Activated CD4-positive, alpha-beta T cell treated with anti-CD3 and anti-CD28 coated beads for 36 hours (primary cell): ENCODE results near the gene RPUSD1. TPM values are rescaled to one million over a fixed set of nuclear protein-coding genes. Genes with fewer than 3 reads are reported as not detected.

Experiments
- ATAC-seq: fragments of 200-7000 bp; cut with Tn5 transposase; one replicate; pipeline ENCODE4 v1.10.0; 2021; ENCODE audit warnings: mild to moderate bottlenecking, moderate library complexity
- CTCF ChIA-PET: fragments of 350-600 bp; sonication (Branson Sonifier 250); formaldehyde crosslinking; loops from one replicate; lab custom pipeline; 2021; ENCODE audit warnings: antibody characterized with exemption; lab: Charles Lee
- POLR2A ChIA-PET: fragments of 350-600 bp; sonication (Branson Sonifier 250); formaldehyde crosslinking; loops from one replicate; lab custom pipeline; 2021; ENCODE audit warnings: antibody characterized with exemption, inconsistent platforms; lab: Charles Lee
- DNase-seq: peaks from one replicate; pipeline ENCODE4 v3.0.0-alpha.2; 2020
- H3K27ac Mint-ChIP-seq: one replicate; pipeline ENCODE4 v1.8.0; 2021; ENCODE audit warnings: mixed read lengths
- H3K27me3 Mint-ChIP-seq: one replicate; pipeline ENCODE4 v1.8.0; 2021; ENCODE audit warnings: mixed read lengths
- H3K36me3 Mint-ChIP-seq: one replicate; pipeline ENCODE4 v1.8.0; 2021; ENCODE audit warnings: low read depth, mixed read lengths
- H3K4me1 Mint-ChIP-seq: one replicate; pipeline ENCODE4 v1.8.0; 2021; ENCODE audit warnings: mixed read lengths
- H3K4me3 Mint-ChIP-seq: one replicate; pipeline ENCODE4 v1.8.0; 2021; ENCODE audit warnings: mild to moderate bottlenecking, moderate library complexity, mixed read lengths
- H3K9me3 Mint-ChIP-seq: one replicate; pipeline ENCODE4 v1.8.0; 2021; ENCODE audit warnings: low read depth, mixed read lengths
- intact Hi-C, 2 experiments: fragments of 100-400 bp; cut with DNase I in 1 of 2; cut with micrococcal nuclease in 1 of 2; formaldehyde crosslinking; loops; one replicate each; pipeline versions ENCODE4 v1.14.2 to v1.15.1; 2022 to 2024; cut with DNase I, micrococcal nuclease
- microRNA-seq: library from miRNA; unstranded; fragments of <30 nt; microRNA quantifications from one replicate; pipeline ENCODE4 v1.2.0, GENCODE V29; 2021; ENCODE audit warnings: borderline replicate concordance
- total RNA-seq, 2 experiments: library from RNA; stranded (reverse); gene quantifications; one replicate each; pipeline ENCODE4 v1.2.3, GENCODE V29; 2021

Gene RPUSD1
- total RNA-seq, 2 experiments from 2014 or later = 16.3 to 17.5 TPM

- peak overlapping the region; percentile 76 for H3K4me3 Mint-ChIP-seq
- ChIA-PET CTCF (interaction anchor here (0.7 to 2.3 kb wide), 7 partner anchors 16 to 513 kb away, joined by 3 to 7 read pairs (median 3); partner anchors contain the start of gene ANTKMT), POLR2A (no interaction called here)
- peaks cover 10% of the 10 kb centered on the region for H3K36me3 Mint-ChIP-seq
- H3K9me3 Mint-ChIP-seq = no peaks in the 10 kb centered on the region
- H3K27ac Mint-ChIP-seq = no peak overlapping the region
- ATAC-seq (no peak), DNase-seq (no peak)
- no peaks in the 10 kb centered on the region for H3K27me3 Mint-ChIP-seq
- intact Hi-C loops = loop anchor here (2.0 kb wide), 3 partner anchors 20 to 152 kb away; partner anchors contain the start of gene ANTKMT (in 2 of the 2)
- H3K4me1 Mint-ChIP-seq = peaks cover 26% of the 10 kb centered on the region
These were observed 47.8 kb downstream of the RPUSD1 start for GRCh38 chr16:740459-740763.

- H3K9me3 Mint-ChIP-seq = no peaks in the 10 kb centered on the region
- peak overlapping the region; percentile 76 for H3K4me3 Mint-ChIP-seq
- H3K4me1 Mint-ChIP-seq = peaks cover 30% of the 10 kb centered on the region
- POLR2A ChIA-PET = no interaction called here
- H3K36me3 Mint-ChIP-seq = peaks cover 15% of the 10 kb centered on the region
- no peak overlapping the region for H3K27ac Mint-ChIP-seq
- DNase-seq = no peak
- CTCF ChIA-PET = interaction anchor here (0.7 to 2.3 kb wide), 6 partner anchors 17 to 83 kb away, joined by 3 to 7 read pairs (median 4); partner anchors contain the start of gene ANTKMT
- intact Hi-C loops = loop anchor here (2.0 kb wide), 3 partner anchors 19 to 151 kb away; partner anchors contain the start of gene ANTKMT (in 2 of the 2)
- no peak for ATAC-seq
- no peaks in the 10 kb centered on the region for H3K27me3 Mint-ChIP-seq
These were observed 48.4 kb downstream of the RPUSD1 start for GRCh38 chr16:739560-740458.

- no peaks in the 10 kb centered on the region for H3K27me3 Mint-ChIP-seq
- H3K4me1 Mint-ChIP-seq = peaks cover 30% of the 10 kb centered on the region
- no peak overlapping the region for H3K27ac Mint-ChIP-seq
- H3K4me3 Mint-ChIP-seq = no peak overlapping the region
- no peak for ATAC-seq
- intact Hi-C loops = loop anchor here in 1 of 2 experiments (1.0 kb wide), 2 partner anchors 16 to 22 kb away; partner anchors contain the start of genes ANTKMT and METRN
- CTCF ChIA-PET = interaction anchor here (1.1 to 2.1 kb wide), 3 partner anchors 17 to 69 kb away, joined by 3 to 15 read pairs (median 7); partner anchors contain the start of genes ANTKMT and RHOT2
- H3K36me3 Mint-ChIP-seq = peaks cover 27% of the 10 kb centered on the region
- no peak for DNase-seq
- H3K9me3 Mint-ChIP-seq = no peaks in the 10 kb centered on the region
- POLR2A ChIA-PET = no interaction called here
These were observed 51.2 kb downstream of the RPUSD1 start for GRCh38 chr16:736936-737481.

GRCh38 chr16:735982-736453 lies 52.2 kb downstream of the RPUSD1 start:
- ChIA-PET CTCF (interaction anchor here (0.6 to 2.1 kb wide), 5 partner anchors 9 to 76 kb away, joined by 3 to 15 read pairs (median 3); partner anchors contain the start of genes ANTKMT and RHOT2), POLR2A (interaction anchor here (1.3 kb wide), 1 partner anchor 52 kb away, joined by 4 read pairs; the partner anchor contains the start of genes CHTF18 and RPUSD1)
- peaks cover 30% of the 10 kb centered on the region for H3K4me1 Mint-ChIP-seq
- DNase-seq (peak; percentile 89), ATAC-seq (peak; percentile 90)
- H3K4me3 Mint-ChIP-seq = peak overlapping the region; percentile 33
- peak overlapping the region; percentile 59 for H3K27ac Mint-ChIP-seq
- intact Hi-C loops = loop anchor here in 1 of 2 experiments (1.0 kb wide), 2 partner anchors 15 to 21 kb away; partner anchors contain the start of genes ANTKMT and METRN
- peaks cover 27% of the 10 kb centered on the region for H3K36me3 Mint-ChIP-seq
- no peaks in the 10 kb centered on the region for H3K27me3 Mint-ChIP-seq
- no peaks in the 10 kb centered on the region for H3K9me3 Mint-ChIP-seq

GRCh38 chr16:734981-735881 lies 53.0 kb downstream of the RPUSD1 start:
- peaks cover 30% of the 10 kb centered on the region for H3K4me1 Mint-ChIP-seq
- H3K27ac Mint-ChIP-seq = peak overlapping the region; percentile 49
- DNase-seq (peak; percentile 36), ATAC-seq (no peak)
- H3K36me3 Mint-ChIP-seq = peaks cover 27% of the 10 kb centered on the region
- CTCF ChIA-PET = interaction anchor here (0.6 to 2.1 kb wide), 4 partner anchors 8 to 33 kb away, joined by 3 to 15 read pairs (median 5); partner anchors contain the start of gene ANTKMT
- intact Hi-C loops = loop anchor here in 1 of 2 experiments (5.0 kb wide), 1 partner anchor 577 kb away; no protein-coding TSS in a partner anchor
- H3K9me3 Mint-ChIP-seq = no peaks in the 10 kb centered on the region
- POLR2A ChIA-PET = interaction anchor here (1.3 kb wide), 1 partner anchor 53 kb away, joined by 4 read pairs; the partner anchor contains the start of genes CHTF18 and RPUSD1
- H3K27me3 Mint-ChIP-seq = no peaks in the 10 kb centered on the region
- no peak overlapping the region for H3K4me3 Mint-ChIP-seq

Small RNA genes lying within 50 kb of the gene (microRNA-seq; reads per million reads assigned to microRNA genes)
- gene MIR662 = not detected

Other genes with a start within 250 kb of the RPUSD1 start
- not detected for gene PRR35, start 228.0 kb downstream of the RPUSD1 start, total RNA-seq
- gene NHLRC4, start 221.4 kb downstream of the RPUSD1 start, total RNA-seq = under 1 TPM; 0.19 to 0.87 TPM
- gene PIGQ, start 218.4 kb downstream of the RPUSD1 start, total RNA-seq = 10 to 100 TPM; 24.2 to 24.7 TPM
- gene RAB40C, start 198.3 kb downstream of the RPUSD1 start, total RNA-seq = 1 to 10 TPM; 8.9 to 9.6 TPM
- 1 to 10 TPM in 1 of 2 experiments, under 1 TPM in 1; 0.74 to 1.1 TPM for gene WFIKKN1, start 157.4 kb downstream of the RPUSD1 start, total RNA-seq
- 100 to 1,000 TPM; 116 to 127 TPM for gene METTL26, start 152.1 kb downstream of the RPUSD1 start, total RNA-seq
- 10 to 100 TPM; 28.5 to 44.0 TPM for gene MCRIP2, start 146.6 kb downstream of the RPUSD1 start, total RNA-seq
- gene WDR90, start 139.0 kb downstream of the RPUSD1 start, total RNA-seq = 10 to 100 TPM; 43.6 to 55.9 TPM
- 100 to 1,000 TPM; 123 to 130 TPM for gene RHOT2, start 120.2 kb downstream of the RPUSD1 start, total RNA-seq
- under 1 TPM; 0.40 to 0.59 TPM for gene RHBDL1, start 112.7 kb downstream of the RPUSD1 start, total RNA-seq
- gene STUB1, start 108.0 kb downstream of the RPUSD1 start, total RNA-seq = 10 to 100 TPM; 61.1 to 67.0 TPM
- gene JMJD8, start 104.0 kb downstream of the RPUSD1 start, total RNA-seq = 10 to 100 TPM; 26.1 to 31.4 TPM
- 10 to 100 TPM; 18.4 to 23.1 TPM for gene WDR24, start 98.0 kb downstream of the RPUSD1 start, total RNA-seq
- gene FBXL16, start 82.6 kb downstream of the RPUSD1 start, total RNA-seq = 1 to 10 TPM; 6.1 to 6.8 TPM
- gene METRN, start 73.3 kb downstream of the RPUSD1 start, total RNA-seq = 10 to 100 TPM; 11.1 to 13.3 TPM
- 10 to 100 TPM; 13.3 to 27.0 TPM for gene ANTKMT, start 67.2 kb downstream of the RPUSD1 start, total RNA-seq
- 1 to 10 TPM; 1.8 to 2.4 TPM for gene CCDC78, start 61.9 kb downstream of the RPUSD1 start, total RNA-seq
- gene HAGHL, start 61.3 kb downstream of the RPUSD1 start, total RNA-seq = 10 to 100 TPM; 10.0 to 11.7 TPM
- gene CIAO3, start 47.4 kb downstream of the RPUSD1 start, total RNA-seq = 10 to 100 TPM; 28.3 to 31.9 TPM
- not detected for gene MSLN, start 27.6 kb downstream of the RPUSD1 start, total RNA-seq
- 100 to 1,000 TPM in 1 of 2 experiments, 10 to 100 TPM in 1; 82.2 to 105 TPM for gene CHTF18, start 239 bp upstream of the RPUSD1 start, total RNA-seq
- not detected for gene GNG13, start 12.4 kb upstream of the RPUSD1 start, total RNA-seq
- 10 to 100 TPM in 1 of 2 experiments, 1 to 10 TPM in 1; 9.5 to 12.2 TPM for gene LMF1, start 182.6 kb upstream of the RPUSD1 start, total RNA-seq
- 1 to 10 TPM; 1.4 to 1.6 TPM for gene SOX8, start 193.4 kb upstream of the RPUSD1 start, total RNA-seq